Measurements from ENCODE around the gene PIK3R3. TPM values are rescaled to one million over a fixed set of nuclear protein-coding genes. Genes with fewer than 3 reads are reported as not detected.

PIK3R3 gene
- 33.9 TPM for total RNA-seq

DNA sequence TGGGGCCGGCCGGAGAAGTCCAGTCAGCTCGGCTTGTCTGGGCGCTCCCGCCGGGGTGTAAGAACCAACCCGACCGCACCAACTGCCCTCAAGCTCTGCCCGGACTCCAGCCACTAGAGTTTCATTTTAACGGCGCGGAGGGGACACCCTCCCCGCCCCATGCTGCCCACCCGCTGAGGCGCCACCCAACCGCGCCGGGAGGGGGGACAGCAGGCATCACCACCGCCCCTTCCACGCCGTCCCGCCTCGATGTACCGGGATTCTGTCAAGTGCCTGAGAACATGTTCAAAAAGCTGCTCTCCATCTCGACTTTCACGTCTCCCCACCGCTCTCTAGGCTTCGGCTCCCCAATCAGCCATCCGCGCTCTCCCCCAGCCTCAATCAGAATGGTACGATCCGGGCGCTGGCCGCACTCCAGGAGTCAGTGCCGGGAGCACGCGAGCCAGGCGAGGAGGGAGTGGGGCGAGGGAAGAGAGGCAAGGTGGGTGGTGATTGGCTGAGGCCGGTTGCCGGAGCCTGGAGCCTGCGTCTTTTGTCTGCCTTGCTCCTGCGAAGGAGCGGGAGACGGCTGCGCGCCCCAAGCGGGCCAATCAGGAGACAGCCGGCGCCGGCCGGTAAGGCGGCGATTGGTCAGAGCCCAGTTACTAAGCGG, at the start of gene PIK3R3:
Gene PIK3R3, minus strand, starts transcription at position 101 of the 652 bp plus-strand sequence. CDS start 677 bp downstream, outside the sequence.

DNA sequence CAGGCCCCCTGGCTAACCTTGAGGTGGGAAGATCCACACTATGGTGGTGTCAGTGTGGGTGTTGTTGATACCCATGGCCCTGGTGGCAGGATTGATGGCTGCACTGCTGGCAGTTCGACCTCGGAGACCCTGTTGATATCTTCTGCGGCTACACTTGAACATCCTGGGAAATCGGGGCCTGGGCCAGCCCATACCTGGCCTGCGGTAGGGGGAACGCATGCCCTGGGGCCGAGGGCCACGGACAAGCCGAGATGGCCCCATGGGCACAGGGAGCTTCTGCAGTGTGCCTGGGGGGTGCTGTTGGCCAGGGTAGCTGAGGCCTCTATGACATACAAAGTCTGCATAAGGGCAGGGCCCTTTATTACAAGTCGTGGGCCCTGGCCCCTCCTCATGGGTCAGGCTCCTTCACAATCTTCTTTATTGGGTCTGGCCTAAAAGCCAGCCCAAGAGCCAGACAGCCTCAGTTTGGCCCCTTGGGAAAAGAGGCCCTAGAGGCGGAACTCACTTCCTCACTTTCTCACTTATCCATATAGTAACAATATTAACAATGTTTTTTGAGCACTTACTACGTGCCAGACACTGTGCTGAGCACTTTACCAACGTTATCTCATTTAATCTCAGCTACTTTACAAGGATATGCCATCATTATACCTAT, 43.9 kb upstream of the PIK3R3 start, which contains the start of gene P3R3URF:
Gene P3R3URF, minus strand, starts transcription at position 278 of the 655 bp plus-strand sequence. Its CDS starts 17 bp downstream, at position 261.

DNA sequence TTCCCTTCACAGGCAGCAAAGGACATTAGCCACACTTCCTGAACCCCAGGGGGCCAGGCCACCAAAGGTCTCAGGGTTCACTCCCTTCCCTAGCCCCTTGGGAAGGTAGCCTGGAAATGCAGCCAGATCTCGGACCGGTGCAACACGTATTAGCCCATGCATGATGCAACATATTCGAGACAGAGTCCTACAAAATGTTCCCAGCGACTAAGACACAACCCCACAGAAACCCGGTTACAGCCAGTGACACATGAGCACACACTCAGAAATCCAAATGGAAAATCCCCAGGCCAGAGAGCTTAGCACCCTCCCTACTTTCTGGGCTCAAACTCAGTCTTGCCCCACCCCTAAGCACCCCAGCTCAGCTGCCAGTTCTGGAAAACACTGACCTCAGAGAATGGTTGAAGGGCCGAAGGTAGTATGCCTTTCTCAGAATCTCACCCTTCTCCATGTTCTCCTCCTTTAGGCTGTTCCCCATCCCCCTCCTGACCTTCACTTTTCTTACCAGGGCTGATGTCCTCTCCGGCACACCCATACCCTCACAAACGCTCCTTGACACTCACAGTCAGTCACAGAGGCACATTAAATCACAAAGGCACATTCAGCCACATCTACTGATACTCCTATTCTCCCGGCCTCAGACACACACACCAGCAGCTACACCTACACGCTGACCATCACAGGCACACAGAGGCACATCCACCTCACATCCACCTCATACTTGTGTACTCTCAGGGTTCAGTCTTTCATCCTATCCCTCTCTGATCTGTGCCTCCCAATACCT, 42.2 kb upstream of the PIK3R3 start, which contains the start of gene TSPAN1:
Gene TSPAN1, plus strand, starts transcription at position 640 of the 784 bp plus-strand sequence. CDS start 6,021 bp downstream, outside the sequence.

Other genes starting within 250 kb of the PIK3R3 start
- gene TSPAN1, start 42.5 kb upstream of the PIK3R3 start, total RNA-seq: 0.49 TPM
- gene P3R3URF, start 43.9 kb upstream of the PIK3R3 start, total RNA-seq: not detected
- gene POMGNT1, start 65.8 kb upstream of the PIK3R3 start, total RNA-seq: 38.7 TPM
- 6.0 TPM for gene LURAP1, start 70.7 kb upstream of the PIK3R3 start, total RNA-seq
- 2.1 TPM for gene RAD54L, start 115.1 kb upstream of the PIK3R3 start, total RNA-seq
- 79.5 TPM for gene LRRC41, start 171.0 kb upstream of the PIK3R3 start, total RNA-seq
- gene UQCRH, start 171.1 kb upstream of the PIK3R3 start, total RNA-seq: 372 TPM
- gene NSUN4, start 208.2 kb upstream of the PIK3R3 start, total RNA-seq: 25.3 TPM

Data from camera-type eye (tissue), 1 donor.